Mucosa of descending colon (tissue), 3 donors: ENCODE data around the gene MSX1. TPM values are rescaled to one million over a fixed set of nuclear protein-coding genes. Genes with fewer than 3 reads are reported as not detected.

Experiments
- ATAC-seq: fragments of 200-7000 bp; cut with Tn5 transposase; one replicate; pipeline ENCODE4 v1.9.1; 2020; ENCODE audit warnings: mild to moderate bottlenecking, moderate library complexity
- DNase-seq, 3 donors: peaks; one replicate each; pipeline ENCODE4 v3.0.0-alpha.2; 2020
- H3K36me3 ChIP-seq: fragments of 200-600 bp; one replicate; pipeline ENCODE4 v1.8.0; 2021; ENCODE audit warnings: low read depth, mild to moderate bottlenecking
- H3K4me1 ChIP-seq: fragments of 200-600 bp; one replicate; pipeline ENCODE4 v1.8.0; 2021; ENCODE audit warnings: low read depth, mild to moderate bottlenecking
- H3K4me3 ChIP-seq: fragments of 200-600 bp; one replicate; pipeline ENCODE4 v1.8.0; 2021; ENCODE audit warnings: mild to moderate bottlenecking
- H3K9me3 ChIP-seq: fragments of 200-600 bp; one replicate; pipeline ENCODE4 v1.8.0; 2021; ENCODE audit warnings: mild to moderate bottlenecking
- intact Hi-C, 2 donors: fragments of 100-400 bp; cut with DNase I in 1 of 2; cut with micrococcal nuclease in 1 of 2; formaldehyde crosslinking; loops; one replicate each; pipeline versions ENCODE4 v1.11.0 to v1.11.1; 2022; cut with DNase I, micrococcal nuclease
- total RNA-seq, 3 donors: library from RNA; stranded (reverse); fragmentation: NEBNext Ultra II Directional in 2 of 3; extraction: Animal tissue kit (Norgen Biotek cat#: 25700) in 2 of 3; gene quantifications; one replicate each; pipeline versions ENCODE4 v1.2.1 to v1.2.4, GENCODE V29; 2021 to 2023
- TF ChIP-seq, protein P1 (sequence below): fragments of 200-600 bp; IDR thresholded peaks from one replicate; pipeline ENCODE4 v1.8.0; 2022; ENCODE audit warnings: antibody characterized with exemption, mild to moderate bottlenecking
- donor health status: DM: no; HTN: no; CAD: no; lungs with moderate emphysema.
- donor health status: DM: no; HTN: no; CAD: no.
- donor health status: DM: no; HTN: yes; CAD: no.

MSX1 gene
- total RNA-seq, 3 donors from 2014 or later, result 0.43 to 0.48 (median 0.44) TPM

- TF ChIP-seq, protein P1, sequence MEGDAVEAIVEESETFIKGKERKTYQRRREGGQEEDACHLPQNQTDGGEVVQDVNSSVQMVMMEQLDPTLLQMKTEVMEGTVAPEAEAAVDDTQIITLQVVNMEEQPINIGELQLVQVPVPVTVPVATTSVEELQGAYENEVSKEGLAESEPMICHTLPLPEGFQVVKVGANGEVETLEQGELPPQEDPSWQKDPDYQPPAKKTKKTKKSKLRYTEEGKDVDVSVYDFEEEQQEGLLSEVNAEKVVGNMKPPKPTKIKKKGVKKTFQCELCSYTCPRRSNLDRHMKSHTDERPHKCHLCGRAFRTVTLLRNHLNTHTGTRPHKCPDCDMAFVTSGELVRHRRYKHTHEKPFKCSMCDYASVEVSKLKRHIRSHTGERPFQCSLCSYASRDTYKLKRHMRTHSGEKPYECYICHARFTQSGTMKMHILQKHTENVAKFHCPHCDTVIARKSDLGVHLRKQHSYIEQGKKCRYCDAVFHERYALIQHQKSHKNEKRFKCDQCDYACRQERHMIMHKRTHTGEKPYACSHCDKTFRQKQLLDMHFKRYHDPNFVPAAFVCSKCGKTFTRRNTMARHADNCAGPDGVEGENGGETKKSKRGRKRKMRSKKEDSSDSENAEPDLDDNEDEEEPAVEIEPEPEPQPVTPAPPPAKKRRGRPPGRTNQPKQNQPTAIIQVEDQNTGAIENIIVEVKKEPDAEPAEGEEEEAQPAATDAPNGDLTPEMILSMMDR, result no peak
- H3K4me1 ChIP-seq, result no peaks in the 10 kb centered on the region
- ATAC-seq, result no peak
- no peaks in the 10 kb centered on the region for H3K36me3 ChIP-seq
- no peak for DNase-seq
- no peaks in the 10 kb centered on the region for H3K9me3 ChIP-seq
- H3K4me3 ChIP-seq, result no peak overlapping the region
- intact Hi-C loops, result no loop called here
Measured at GRCh38 chr4:4842476-4843441, 16.7 kb upstream of the MSX1 start.

GRCh38 chr4:4843635-4844291 lies 15.7 kb upstream of the MSX1 start:
- intact Hi-C loops, result no loop called here
- H3K36me3 ChIP-seq, result no peaks in the 10 kb centered on the region
- H3K9me3 ChIP-seq, result no peaks in the 10 kb centered on the region
- no peaks in the 10 kb centered on the region for H3K4me1 ChIP-seq
- no peak overlapping the region for H3K4me3 ChIP-seq
- DNase-seq (no peak), ATAC-seq (no peak)
- TF ChIP-seq, protein P1, result no peak

GRCh38 chr4:4845027-4845426 lies 14.4 kb upstream of the MSX1 start:
- Histone ChIP-seq H3K4me1 (no peaks in the 10 kb centered on the region), H3K36me3 (no peaks in the 10 kb centered on the region), H3K4me3 (no peak overlapping the region), H3K9me3 (no peaks in the 10 kb centered on the region)
- intact Hi-C loops, result no loop called here
- TF ChIP-seq, protein P1, result no peak
- DNase-seq (no peak), ATAC-seq (no peak)

- TF ChIP-seq, protein P1, result no peak
- ATAC-seq (no peak), DNase-seq (no peak)
- H3K4me1 ChIP-seq, result no peaks in the 10 kb centered on the region
- H3K9me3 ChIP-seq, result no peaks in the 10 kb centered on the region
- no peak overlapping the region for H3K4me3 ChIP-seq
- intact Hi-C loops, result no loop called here
- H3K36me3 ChIP-seq, result no peaks in the 10 kb centered on the region
Measured at GRCh38 chr4:4847011-4847410, 12.5 kb upstream of the MSX1 start.

GRCh38 chr4:4848540-4848939 lies 10.9 kb upstream of the MSX1 start:
- Histone ChIP-seq H3K9me3 (no peaks in the 10 kb centered on the region), H3K4me1 (peaks cover 11% of the 10 kb centered on the region), H3K36me3 (no peaks in the 10 kb centered on the region), H3K4me3 (no peak overlapping the region)
- no peak for ATAC-seq
- TF ChIP-seq, protein P1, result no peak
- no peak for DNase-seq
- intact Hi-C loops, result no loop called here
